DLD1 (cell line): Measurements from ENCODE around the gene RTCA.

Experiments
- in situ Hi-C: cut with HindIII; loops from 2 replicates; pipeline ENCODE4 v1.10.0; 2017; ENCODE audit warnings: low sequenced_read_pairs

Gene RTCA

DNA sequence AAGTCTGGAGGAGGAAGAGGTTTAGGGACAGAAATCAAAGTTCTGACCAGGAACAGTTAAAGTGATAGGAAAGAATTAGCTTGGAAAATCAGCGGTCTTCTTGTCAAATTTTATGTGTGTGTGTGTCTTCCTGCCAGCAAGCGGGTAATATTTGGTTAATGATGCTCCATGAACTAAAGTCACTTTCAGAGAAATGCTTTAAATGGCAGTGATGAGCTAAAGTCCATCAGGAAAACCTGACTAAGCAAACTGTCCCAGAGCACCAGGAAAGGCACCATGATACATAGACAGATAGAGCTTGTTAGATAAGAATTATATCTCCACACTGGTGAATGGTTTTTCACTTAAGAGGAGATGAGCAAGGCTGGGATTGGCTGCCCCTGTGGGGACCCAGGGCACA is 76.3 kb downstream of the RTCA start:
- in situ Hi-C loops: no loop called here
